GM12873 (cell line): ENCODE results near the gene OPN1SW.

Source experiments
- TF ChIP-seq, protein P1 (sequence below): IDR thresholded peaks from 2 replicates; pipeline ENCODE4 v1.5.1; 2012; ENCODE audit warnings: low read depth, mild to moderate bottlenecking, moderate library complexity, low read length, control low read depth; ENCODE audit not compliant: insufficient read depth; ENCODE audit errors: missing control alignments

The OPN1SW gene

DNA sequence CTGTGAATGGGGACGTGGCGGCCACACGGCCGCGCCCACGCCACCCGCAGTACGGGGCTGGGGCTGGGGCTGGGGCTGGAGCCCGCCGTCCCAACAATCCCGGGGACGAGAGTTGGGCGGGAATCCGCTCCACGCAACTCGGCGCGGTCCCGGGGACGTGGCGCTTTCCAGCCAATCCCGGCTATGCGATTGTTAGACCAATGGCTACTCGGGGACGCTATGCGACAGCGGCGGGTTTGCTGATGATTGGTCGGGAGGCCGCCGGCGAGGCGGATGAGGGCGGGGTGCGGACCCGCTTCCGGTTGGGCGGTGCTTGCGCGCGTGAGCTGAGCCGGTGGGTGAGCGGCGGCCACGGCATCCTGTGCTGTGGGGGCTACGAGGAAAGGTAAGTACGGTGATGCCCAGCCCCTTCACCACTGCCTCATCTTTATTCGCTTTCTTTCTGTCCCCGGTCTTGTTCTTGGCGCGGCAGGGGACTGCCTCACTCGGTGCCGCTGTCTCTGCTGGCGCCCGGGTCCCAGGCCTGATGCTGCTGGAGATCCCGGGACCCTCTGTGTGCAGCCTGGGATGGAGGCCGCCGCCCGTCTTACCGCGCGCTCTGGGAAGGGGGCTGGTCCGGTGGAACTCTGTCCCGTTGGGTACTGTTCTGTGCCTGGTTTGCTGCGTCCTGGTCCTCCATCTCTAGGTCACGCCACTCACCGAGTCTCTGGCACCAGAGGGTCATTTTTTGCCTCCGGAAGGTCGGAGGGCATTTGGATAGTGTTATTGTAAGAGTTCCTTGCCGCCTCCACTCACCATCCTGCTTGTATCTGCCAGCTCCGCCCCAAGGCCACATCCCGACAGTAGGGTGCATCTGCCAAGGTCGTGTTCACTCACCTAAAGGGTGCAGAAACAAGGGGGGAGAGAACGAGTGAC lies 36.3 kb downstream of the OPN1SW start, which contains the start of gene CALU:
Gene CALU (plus strand): TSS at position 312 of the 915 bp plus-strand sequence. CDS start 9,225 bp downstream, outside the sequence.
- TF ChIP-seq, protein P1, sequence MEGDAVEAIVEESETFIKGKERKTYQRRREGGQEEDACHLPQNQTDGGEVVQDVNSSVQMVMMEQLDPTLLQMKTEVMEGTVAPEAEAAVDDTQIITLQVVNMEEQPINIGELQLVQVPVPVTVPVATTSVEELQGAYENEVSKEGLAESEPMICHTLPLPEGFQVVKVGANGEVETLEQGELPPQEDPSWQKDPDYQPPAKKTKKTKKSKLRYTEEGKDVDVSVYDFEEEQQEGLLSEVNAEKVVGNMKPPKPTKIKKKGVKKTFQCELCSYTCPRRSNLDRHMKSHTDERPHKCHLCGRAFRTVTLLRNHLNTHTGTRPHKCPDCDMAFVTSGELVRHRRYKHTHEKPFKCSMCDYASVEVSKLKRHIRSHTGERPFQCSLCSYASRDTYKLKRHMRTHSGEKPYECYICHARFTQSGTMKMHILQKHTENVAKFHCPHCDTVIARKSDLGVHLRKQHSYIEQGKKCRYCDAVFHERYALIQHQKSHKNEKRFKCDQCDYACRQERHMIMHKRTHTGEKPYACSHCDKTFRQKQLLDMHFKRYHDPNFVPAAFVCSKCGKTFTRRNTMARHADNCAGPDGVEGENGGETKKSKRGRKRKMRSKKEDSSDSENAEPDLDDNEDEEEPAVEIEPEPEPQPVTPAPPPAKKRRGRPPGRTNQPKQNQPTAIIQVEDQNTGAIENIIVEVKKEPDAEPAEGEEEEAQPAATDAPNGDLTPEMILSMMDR, result no peak

DNA sequence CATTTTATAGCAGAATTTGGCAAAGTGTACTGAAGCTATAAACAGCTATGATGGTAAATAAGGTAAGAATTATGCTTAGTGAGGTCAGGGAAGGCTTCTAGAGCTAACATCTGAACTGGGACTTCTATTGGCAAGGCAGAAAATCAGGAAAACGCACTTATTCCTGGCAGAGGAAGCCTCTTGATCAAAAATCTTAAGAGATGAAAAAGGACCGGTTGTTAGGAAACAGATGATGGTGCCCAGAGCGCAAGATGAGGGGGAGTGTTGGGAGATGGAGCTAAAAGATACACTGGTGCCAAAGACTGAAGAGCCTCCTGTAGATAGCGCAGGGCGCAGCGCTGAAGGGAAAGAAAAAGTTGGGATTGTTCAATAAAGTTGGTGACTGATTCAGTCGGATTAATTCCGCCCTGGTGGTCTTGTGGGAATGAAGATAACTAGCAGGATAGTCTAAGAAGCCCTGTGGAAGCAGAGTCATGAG lies 37.0 kb downstream of the OPN1SW start:
- TF ChIP-seq, protein P1, result no peak

DNA sequence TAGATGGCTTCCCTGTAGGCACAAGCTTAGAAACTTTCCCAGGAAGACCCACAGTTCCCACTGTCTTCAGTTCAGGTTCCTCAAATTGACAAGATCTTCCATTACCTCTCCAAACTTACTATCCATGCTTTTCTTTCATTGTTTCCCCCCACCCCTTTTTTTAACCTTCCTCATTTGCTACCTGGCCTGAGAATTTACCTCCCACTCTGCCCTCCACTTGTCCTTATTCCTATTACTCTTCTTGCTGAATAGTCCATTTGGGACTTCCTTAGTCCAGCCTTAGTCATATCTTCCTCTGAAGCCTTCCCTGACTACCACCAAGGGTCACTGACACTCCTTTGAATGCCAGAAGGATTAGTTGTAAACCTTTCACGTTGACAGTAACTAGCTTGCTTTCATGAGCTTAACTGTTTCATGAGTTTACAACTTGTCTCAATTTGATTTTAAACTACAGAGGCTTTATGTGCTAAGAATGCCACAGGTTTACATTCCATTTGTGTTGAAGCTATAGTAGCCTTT lies 37.7 kb downstream of the OPN1SW start:
- TF ChIP-seq, protein P1, result no peak

DNA sequence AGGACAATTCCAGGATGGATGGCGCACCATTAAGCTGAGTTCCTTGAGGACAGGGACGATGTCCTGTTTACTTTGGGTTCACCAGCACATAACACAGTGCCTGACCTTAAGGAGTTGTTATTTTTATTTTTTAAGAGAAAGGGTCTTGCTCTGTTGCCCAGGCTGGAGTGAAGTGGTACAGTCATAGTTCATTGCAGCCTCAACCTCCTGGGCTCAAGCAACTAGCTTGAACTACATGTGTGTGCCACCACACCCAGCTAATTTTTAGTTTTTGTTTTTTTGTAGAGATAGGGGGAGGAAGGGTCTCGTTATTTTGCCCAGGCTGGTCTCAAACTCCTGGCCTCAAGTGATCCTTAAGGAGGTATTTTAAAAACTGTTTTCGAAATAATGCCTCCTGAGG lies 38.2 kb downstream of the OPN1SW start:
- TF ChIP-seq, protein P1, result no peak

DNA sequence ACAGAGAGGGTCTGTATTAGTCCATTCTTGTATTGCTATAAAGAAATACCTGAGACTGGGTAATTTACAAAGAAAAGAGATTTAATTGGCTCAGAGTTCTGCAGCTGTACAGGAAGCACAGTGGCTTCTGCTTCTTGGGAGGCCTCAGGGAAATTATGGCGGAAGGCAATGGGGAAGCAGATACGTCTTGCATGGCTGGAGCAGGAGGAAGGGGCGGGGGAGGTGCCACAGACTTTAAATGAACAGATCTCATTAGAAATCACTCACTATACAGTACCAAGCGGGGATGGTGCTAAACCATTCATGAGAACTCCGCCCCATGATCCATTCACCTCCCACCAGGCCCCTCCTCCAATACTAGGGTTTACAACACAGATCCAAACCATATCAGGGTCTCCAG lies 40.2 kb downstream of the OPN1SW start:
- TF ChIP-seq, protein P1, result no peak

DNA sequence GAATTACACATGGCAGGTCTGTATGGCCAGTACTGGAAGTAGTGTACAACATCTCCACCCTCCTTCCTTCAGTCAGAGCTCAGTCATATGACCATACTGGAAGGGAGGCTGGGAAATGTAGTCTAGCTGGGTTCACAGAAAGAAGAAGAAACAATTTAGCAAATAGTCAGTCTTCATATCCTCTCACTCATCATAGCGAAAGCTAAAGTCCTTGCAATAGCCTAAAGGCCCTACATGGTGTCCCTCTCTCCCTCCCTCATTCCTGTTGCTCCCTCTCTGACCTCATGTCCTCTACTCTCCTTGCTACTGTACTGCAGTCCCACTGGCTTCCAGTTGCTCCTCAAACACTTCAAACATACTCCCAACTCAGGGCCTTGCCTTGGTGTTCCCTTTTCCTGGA lies 40.7 kb downstream of the OPN1SW start:
- TF ChIP-seq, protein P1, result no peak

DNA sequence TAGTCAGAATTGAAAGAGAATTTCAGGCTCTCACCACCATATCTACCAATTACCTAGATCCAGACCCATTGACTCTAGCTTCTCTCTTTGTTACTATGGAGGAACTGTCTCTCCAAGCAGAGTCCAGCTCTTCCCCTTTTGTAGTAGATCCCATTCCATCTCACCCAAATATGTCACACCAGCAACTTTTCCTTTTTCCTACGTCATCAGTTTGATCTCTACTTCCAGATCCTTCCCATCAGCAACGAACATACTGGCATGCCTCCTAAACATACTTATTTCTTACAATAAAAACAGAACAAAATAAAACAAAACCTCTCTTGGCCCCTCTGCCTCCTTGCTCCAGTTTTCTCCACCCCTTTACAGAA lies 42.3 kb downstream of the OPN1SW start:
- TF ChIP-seq, protein P1, result no peak
